ENCODE measurements around the gene FBXL5. TPM values are rescaled to one million over a fixed set of nuclear protein-coding genes. Genes with fewer than 3 reads are reported as not detected.

Gene FBXL5
- total and polyA plus RNA-seq, 4 donors: 45.9 to 138 (median 87.8) TPM

DNA sequence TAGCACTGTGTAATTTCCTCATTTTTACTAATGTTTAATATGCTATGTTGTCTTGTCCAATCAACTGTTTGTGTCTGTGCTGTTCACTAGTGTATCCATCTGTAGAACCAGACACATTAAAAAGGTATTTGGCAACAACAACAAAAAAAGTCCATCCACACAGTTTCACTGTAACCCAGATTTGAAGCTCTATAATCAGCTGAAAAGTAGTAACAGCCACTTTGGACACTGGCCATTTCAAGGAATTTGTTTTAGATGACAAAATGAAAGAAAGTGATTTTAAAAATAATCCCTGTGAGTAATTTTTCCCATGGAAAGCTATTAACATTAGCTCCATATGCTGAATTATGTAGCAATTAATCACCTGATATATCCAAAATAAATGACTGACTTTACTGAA is 2.2 kb upstream of the FBXL5 start:
- Histone ChIP-seq H3K27me3 (ENCODE audit: control insufficient read depth in 3 of 3, insufficient read depth in 3 of 3, low read length in 2 of 3) (no peaks in the 10 kb centered on the region), H3K9ac (ENCODE audit: insufficient read depth in 1 of 2, low read length in 2 of 2) (no peak overlapping the region), H3K27ac (ENCODE audit: low read depth in 1 of 2, low read length in 1 of 2) (no peak overlapping the region), H3K36me3 (ENCODE audit: control insufficient read depth in 4 of 4, insufficient read depth in 4 of 4, low read length in 4 of 4) (no peaks in the 10 kb centered on the region), H3K9me3 (ENCODE audit: control insufficient read depth in 4 of 4, insufficient read depth in 3 of 4, low read length in 3 of 4) (no peaks in the 10 kb centered on the region), H3K4me3 (no peak overlapping the region), H3K4me1 (ENCODE audit: control insufficient read depth in 5 of 5, insufficient read depth in 5 of 5, low read length in 5 of 5) (peaks cover 2 to 28% (median 9%) of the 10 kb centered on the region in 5 donors)
- ATAC-seq (ENCODE audit: insufficient read depth, low FRiP score) (no peak), DNase-seq (peak in 2 of 3 donors; percentile 47 to 63)
- no peak for TF ChIP-seq CTCF (IDR thresholded peaks at IDR 0.05; ENCODE audit: control extremely low read depth, extremely low read depth)

DNA sequence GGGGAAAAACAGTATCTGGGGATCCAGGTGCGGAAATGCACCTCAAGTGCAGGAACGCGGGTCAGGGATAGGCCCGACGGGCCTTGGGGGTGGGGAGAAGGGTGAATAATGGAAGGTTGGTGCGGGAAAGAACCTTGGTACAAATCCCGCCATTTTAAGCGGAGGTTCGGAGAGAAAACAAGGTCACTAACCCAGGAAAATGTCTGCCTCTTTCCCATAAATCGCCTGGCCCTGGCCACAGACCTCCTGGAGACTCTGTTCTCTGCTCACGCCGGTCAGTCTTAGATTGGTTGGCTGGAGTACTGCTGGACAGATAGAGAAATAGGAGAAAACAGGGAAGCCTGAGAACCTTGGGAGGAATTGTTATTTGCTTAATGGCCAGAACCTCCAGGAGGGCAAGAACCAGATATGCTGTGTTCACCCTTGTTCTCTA is 897 bp upstream of the FBXL5 start:
- Histone ChIP-seq H3K9ac (ENCODE audit: insufficient read depth in 1 of 2, low read length in 2 of 2) (peak overlapping the region; percentile 93 to 98), H3K27me3 (ENCODE audit: control insufficient read depth in 3 of 3, insufficient read depth in 3 of 3, low read length in 2 of 3) (no peaks in the 10 kb centered on the region), H3K9me3 (ENCODE audit: control insufficient read depth in 4 of 4, insufficient read depth in 3 of 4, low read length in 3 of 4) (no peaks in the 10 kb centered on the region), H3K36me3 (ENCODE audit: control insufficient read depth in 4 of 4, insufficient read depth in 4 of 4, low read length in 4 of 4) (no peaks in the 10 kb centered on the region), H3K4me1 (ENCODE audit: control insufficient read depth in 5 of 5, insufficient read depth in 5 of 5, low read length in 5 of 5) (peaks cover 2 to 39% (median 9%) of the 10 kb centered on the region in 5 donors), H3K27ac (ENCODE audit: low read depth in 1 of 2, low read length in 1 of 2) (peak overlapping the region; percentile 97 to 100), H3K4me3 (no peak overlapping the region)
- DNase-seq (peak in 2 of 3 donors; percentile 48 to 56), ATAC-seq (ENCODE audit: insufficient read depth, low FRiP score) (no peak)
- TF ChIP-seq CTCF (IDR thresholded peaks at IDR 0.05; ENCODE audit: control extremely low read depth, extremely low read depth): no peak
- WGBS, 2 donors: 69 to 71% methylated on average over 12 of the region's 12 CpGs

DNA sequence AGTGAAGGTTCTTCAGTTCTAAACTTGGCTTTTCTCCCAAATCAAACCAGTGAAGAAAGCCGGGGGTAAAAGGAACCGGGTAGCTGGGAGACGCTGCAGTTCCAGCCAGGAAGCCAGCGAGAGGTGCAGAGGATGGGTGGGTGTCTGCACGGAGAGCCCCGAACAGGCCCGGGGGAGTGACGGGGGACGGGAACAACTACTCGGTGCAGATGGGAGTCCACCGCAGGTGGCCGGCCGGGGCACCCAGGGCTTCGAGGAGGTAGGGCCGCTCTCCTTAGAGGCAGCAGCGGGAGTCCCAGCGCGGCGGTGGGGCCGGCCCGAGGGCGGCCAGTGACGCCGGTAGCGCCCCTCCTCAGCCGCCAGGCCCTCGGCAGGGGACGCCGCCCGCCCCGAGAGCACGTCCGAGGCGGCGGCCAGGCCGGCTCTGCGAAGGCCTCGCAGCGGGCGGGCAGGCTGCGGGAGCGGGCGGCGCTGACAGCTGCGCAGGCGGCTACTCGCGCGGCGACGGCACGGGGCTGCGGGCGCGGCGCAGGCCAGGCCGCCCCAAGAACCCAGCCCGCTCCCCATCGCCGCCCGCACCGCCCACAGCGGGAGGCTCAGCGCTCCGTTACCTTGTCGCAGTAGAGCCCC is 449 bp downstream of the FBXL5 start:
- peak overlapping the region; percentile 100 for H3K4me3 ChIP-seq
- no peaks in the 10 kb centered on the region for H3K9me3 ChIP-seq (ENCODE audit: control insufficient read depth in 4 of 4, insufficient read depth in 3 of 4, low read length in 3 of 4)
- H3K9ac ChIP-seq (ENCODE audit: insufficient read depth in 1 of 2, low read length in 2 of 2): peak overlapping the region; percentile 80 to 96
- DNase-seq (peak; percentile 63 to 76 (median 71)), ATAC-seq (ENCODE audit: insufficient read depth, low FRiP score) (peak; percentile 36)
- H3K27ac ChIP-seq (ENCODE audit: low read depth in 1 of 2, low read length in 1 of 2): peak overlapping the region; percentile 95 to 100
- no peaks in the 10 kb centered on the region for H3K27me3 ChIP-seq (ENCODE audit: control insufficient read depth in 3 of 3, insufficient read depth in 3 of 3, low read length in 2 of 3)
- no peaks in the 10 kb centered on the region for H3K36me3 ChIP-seq (ENCODE audit: control insufficient read depth in 4 of 4, insufficient read depth in 4 of 4, low read length in 4 of 4)
- TF ChIP-seq CTCF (IDR thresholded peaks at IDR 0.05; ENCODE audit: control extremely low read depth, extremely low read depth): no peak
- H3K4me1 ChIP-seq (ENCODE audit: control insufficient read depth in 5 of 5, insufficient read depth in 5 of 5, low read length in 5 of 5): peaks cover 2 to 45% (median 16%) of the 10 kb centered on the region in 5 donors
- 0% methylated on average over 36 to 66 of the region's 66 CpGs for WGBS, 2 donors
